Epidermal melanocyte (primary cell): ENCODE data around the gene UTS2B.

ENCODE experiments used
- DNase-seq: peaks from one replicate; pipeline ENCODE4 v3.0.0; 2011; ENCODE audit warnings: low spot score; ENCODE audit not compliant: insufficient read length

UTS2B gene

GRCh38 chr3:191329654-191330529 is at the start of gene UTS2B:
Gene UTS2B, minus strand, starts transcription at chr3:191330526. Its CDS starts 48,337 bp downstream, at chr3:191282189.
- DNase-seq = no peak

DNA sequence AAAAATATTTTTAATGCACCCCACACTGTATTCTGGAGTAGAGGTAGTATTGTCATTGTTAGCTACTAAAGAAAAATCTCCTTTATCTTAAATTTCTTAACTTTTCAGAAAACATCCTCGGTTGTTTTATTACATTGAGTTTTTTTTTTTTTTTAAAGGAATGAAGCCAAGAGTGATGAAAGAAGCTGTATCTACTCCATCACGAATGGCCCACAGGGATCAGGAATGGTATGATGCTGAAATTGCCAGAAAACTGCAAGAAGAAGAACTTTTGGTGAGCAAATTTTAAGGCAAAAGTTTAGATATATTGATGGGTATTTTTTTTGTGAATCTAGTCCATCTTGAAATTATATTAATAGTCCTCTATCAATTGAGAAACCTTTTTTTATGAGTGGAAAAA is 49.7 kb upstream of the UTS2B start:
- no peak for DNase-seq

GRCh38 chr3:191379446-191379845 is 49.1 kb upstream of the UTS2B start:
- DNase-seq = no peak

GRCh38 chr3:191378142-191378812 is 48.0 kb upstream of the UTS2B start:
- DNase-seq = no peak

GRCh38 chr3:191376516-191377141 is 46.3 kb upstream of the UTS2B start:
- DNase-seq = peak; percentile 44

GRCh38 chr3:191373327-191373726 is 43.0 kb upstream of the UTS2B start:
- DNase-seq = no peak

DNA sequence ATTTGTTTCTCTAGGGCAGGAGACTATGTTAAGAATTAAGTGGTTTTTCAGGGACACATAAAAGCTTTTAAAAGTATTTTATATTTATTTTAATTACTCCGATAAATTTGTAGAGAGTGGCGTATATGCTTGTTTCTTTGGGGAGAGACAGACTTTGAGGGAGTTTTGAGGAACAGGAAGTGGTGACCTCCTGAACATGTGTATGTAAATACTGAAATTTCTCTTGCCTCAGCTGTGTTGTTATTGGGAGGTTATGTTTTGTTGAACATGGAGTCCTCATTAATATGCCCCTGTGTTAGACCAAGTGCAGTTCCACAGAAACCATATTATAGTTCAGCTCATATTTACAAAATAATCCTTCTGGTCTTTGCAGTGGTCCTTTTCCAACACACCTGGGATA is 41.8 kb upstream of the UTS2B start:
- no peak for DNase-seq

- peak; percentile 32 for DNase-seq
Measured at GRCh38 chr3:191369616-191370010, 39.3 kb upstream of the UTS2B start.

GRCh38 chr3:191368755-191369615 is 38.7 kb upstream of the UTS2B start:
- DNase-seq = no peak

- DNase-seq = no peak
Measured at GRCh38 chr3:191366675-191367074, 36.3 kb upstream of the UTS2B start.

GRCh38 chr3:191363221-191363620 is 32.9 kb upstream of the UTS2B start:
- DNase-seq = no peak

- DNase-seq = no peak
Measured at GRCh38 chr3:191362524-191363090, 32.3 kb upstream of the UTS2B start.

- DNase-seq = no peak
Measured at GRCh38 chr3:191362037-191362436, 31.7 kb upstream of the UTS2B start.

- no peak for DNase-seq
Measured at GRCh38 chr3:191361456-191361855, 31.1 kb upstream of the UTS2B start.

GRCh38 chr3:191360620-191361019 is 30.3 kb upstream of the UTS2B start:
- no peak for DNase-seq

GRCh38 chr3:191358929-191359328 is 28.6 kb upstream of the UTS2B start:
- no peak for DNase-seq

DNA sequence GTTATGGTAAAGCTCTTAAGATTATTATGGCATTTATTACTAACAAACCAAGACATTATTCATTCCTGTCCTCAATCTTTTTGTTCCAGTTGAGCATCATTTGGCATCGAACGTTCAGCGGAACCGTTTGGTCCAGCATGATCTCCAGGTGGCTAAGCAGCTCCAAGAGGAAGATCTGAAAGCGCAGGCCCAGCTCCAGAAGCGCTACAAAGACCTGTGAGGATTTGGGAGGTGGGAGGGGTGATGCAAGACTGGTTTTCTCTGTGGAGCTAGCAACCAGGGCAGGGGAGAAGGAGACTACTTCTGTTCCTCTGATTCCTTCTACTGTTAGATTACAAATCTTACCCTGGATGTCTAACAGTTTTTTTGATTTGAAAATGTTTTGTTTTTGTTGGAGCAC is 27.6 kb upstream of the UTS2B start:
- DNase-seq = no peak

GRCh38 chr3:191356631-191357439 is 26.5 kb upstream of the UTS2B start:
- DNase-seq = no peak

DNA sequence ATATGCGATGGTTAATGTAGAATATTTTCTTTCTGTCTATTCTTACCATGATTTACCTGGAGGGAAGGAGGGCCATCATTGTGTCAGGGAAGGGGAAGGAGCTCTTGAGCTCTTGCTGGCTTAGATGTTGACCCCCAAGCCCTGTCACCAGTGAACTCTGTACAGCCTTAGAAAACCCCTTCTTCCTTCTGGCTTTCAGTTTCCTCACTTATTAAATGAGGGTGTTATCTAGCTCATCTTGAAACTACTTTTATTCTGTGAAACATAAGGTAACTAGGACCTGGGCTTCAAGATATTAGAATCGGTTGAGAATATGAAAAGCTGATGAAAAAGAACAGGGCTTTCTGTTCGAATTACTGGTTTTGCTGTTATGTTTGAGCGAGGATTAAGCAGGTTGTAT is 25.1 kb upstream of the UTS2B start:
- DNase-seq = no peak
